GM13976 (cell line): Measurements from ENCODE around the gene DUS2.
"Not testable (repeated sequence)": the region's sequence is repeated elsewhere in the genome, so short reads cannot be mapped to it uniquely, and the experiment has no call there.

Experiments
- DNase-seq: peaks from one replicate; pipeline ENCODE4 v3.0.0; 2012; ENCODE audit warnings: low spot score
- in situ Hi-C: fragments of 300-500 bp; cut with MboI; formaldehyde crosslinking; loops from one replicate; pipeline ENCODE4 v1.12.0; 2022; ENCODE audit warnings: low sequenced_read_pairs, mixed read lengths, inconsistent platforms; ENCODE audit not compliant: unreplicated experiment
- TF ChIP-seq, protein P1 (sequence below): IDR thresholded peaks from 2 replicates; pipeline ENCODE4 v1.5.1; 2012; ENCODE audit warnings: borderline replicate concordance, mild to moderate bottlenecking; ENCODE audit not compliant: insufficient read depth; ENCODE audit errors: extremely low read depth, missing control alignments, control extremely low read depth

Gene DUS2

DNA sequence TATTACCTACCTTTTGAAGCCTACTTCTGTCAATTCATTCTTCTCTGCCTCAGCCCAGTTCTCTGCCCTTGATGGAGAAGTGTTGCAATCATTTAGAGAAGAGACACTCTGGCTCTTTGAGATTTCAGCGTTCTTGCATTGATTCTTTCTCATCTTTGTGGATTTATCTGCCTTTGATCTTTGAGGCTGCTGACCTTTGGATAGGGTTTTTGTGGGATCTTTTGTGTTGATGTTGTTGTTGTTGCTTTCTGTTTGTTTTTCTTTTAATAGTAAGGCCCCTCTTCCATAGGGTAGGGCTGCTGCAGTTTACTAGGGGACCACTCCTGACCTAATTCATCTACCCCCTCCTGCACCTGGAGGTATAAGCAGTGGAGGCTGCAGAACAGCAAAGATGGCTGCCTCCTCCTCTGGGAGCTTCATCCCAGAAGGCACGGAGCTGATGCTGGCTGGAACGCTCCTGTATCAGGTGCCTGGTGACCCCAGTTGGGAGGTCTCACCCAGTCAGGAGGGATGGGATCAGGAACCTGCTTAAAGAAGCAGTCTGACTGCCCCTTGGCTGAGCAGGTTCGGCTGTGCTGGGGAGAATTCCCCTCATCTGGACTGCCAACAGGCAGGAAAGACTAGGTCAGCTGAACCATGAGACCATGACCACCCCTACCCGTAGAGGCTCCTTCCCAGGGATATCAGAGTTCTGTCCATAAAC is 90.1 kb downstream of the DUS2 start:
- in situ Hi-C loops = no loop called here
- TF ChIP-seq, protein P1, sequence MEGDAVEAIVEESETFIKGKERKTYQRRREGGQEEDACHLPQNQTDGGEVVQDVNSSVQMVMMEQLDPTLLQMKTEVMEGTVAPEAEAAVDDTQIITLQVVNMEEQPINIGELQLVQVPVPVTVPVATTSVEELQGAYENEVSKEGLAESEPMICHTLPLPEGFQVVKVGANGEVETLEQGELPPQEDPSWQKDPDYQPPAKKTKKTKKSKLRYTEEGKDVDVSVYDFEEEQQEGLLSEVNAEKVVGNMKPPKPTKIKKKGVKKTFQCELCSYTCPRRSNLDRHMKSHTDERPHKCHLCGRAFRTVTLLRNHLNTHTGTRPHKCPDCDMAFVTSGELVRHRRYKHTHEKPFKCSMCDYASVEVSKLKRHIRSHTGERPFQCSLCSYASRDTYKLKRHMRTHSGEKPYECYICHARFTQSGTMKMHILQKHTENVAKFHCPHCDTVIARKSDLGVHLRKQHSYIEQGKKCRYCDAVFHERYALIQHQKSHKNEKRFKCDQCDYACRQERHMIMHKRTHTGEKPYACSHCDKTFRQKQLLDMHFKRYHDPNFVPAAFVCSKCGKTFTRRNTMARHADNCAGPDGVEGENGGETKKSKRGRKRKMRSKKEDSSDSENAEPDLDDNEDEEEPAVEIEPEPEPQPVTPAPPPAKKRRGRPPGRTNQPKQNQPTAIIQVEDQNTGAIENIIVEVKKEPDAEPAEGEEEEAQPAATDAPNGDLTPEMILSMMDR = no peak
- DNase-seq = no peak

DNA sequence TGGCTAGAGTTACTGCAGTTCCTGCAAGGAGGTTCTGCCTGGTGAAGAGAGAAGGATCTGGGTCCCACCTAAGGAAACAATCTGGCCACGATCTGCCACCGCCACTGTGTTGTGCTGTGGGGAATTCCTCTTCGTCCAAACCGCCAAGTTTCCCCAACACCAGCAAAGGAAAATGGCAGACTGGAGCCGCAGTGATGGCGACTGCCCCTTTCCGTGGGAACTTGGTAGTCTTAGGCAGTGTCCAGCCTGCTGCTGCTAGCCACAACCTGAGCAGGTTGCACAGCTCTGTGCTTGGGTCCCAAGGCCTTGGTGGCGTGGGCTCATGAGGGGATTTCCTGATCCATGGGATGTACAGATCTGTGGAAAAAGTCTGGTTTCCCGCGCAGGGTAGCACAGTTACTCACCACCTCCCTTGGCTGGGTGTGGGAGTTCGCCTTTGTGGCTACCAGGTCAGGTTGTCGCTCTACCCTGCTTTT is 90.7 kb downstream of the DUS2 start:
- TF ChIP-seq, protein P1 = no peak
- no peak for DNase-seq
- in situ Hi-C loops = no loop called here

DNA sequence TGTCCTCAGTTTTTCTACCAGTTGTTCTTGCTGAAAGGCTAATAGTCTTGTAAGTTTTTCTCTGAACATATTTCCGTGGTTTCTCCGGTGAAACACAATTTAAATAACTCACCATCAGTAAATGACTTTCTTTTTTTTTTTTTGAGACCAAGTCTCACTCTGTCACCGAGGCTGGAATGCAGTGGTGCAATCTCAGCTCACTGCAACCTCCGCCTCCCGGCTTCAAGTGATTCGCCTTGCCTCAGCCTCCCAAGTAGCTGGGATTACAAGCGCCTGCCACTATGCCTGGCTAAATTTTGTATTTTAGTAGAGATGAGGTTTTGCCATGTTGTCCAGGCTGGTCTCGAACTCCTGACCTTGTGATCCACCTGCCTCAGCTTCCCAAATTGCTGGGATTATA is 91.9 kb downstream of the DUS2 start:
- in situ Hi-C loops, DNase-seq: not testable (repeated sequence)

DNA sequence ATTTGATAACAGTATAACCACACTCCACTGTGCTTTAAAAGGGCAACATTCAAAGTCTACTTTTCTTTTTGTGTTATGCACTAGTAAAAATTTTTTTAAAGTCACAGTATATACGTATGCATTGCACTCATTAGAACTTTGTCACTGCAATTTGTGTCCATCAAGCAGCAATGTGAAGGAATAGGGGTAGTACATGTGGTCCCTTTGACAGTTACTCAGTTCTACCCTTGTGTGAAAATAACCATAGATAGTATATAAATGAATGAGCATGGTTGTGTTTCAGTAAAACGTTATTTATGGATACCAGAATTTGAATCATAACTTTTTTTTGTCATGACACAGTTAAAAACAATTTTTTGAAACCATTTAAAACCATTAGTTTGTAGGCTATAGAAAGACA is 92.8 kb downstream of the DUS2 start:
- in situ Hi-C loops = no loop called here
- DNase-seq = no peak
- TF ChIP-seq, protein P1 = no peak

DNA sequence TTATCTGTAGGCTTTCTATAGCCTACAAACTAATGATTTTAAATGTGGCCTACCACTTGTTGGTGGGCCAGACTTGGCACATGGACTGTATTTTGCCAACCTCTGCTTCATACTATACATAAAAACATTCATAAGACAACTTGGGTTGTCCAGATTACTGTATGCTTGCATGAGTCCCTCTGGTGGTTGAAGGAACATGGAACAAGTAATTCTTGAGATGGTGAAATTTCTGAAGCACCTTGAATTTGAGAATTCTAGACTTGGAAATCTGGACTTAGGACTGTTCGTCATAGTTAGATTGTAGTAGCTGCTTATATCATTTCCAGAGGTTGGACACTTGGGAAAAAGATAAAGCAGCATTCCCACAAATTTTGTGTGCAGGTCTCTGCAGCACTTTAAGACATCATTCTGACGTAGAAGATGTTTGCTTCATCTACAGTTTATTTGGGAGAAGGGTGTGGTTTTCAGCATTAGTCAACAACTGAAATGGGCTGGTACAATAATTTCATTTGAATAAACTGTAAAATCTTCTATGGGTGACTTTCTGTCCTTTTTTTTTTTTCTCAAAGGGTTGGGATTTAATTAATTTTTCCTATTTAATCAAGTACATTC is 93.3 kb downstream of the DUS2 start:
- in situ Hi-C loops = no loop called here

DNA sequence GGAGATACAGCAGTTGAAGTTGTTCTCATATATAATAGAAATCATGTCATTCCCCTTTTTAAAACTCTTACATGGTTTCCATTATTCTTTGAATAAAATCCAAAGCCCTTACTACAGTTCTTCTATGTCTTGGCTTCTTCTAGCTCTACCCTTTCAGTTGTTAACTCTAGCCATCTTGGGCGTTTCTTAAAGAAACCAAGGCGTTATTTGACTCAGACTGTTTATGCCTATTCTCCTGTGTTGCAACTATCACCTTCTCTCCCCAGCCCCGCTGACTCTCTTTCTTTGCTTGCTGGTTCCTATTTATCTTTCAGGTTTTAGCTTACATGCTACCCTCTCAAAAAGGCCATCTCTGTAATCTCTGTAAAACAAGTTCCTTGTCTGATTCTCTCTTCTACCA is 94.8 kb downstream of the DUS2 start:
- TF ChIP-seq, protein P1 = no peak
- no peak for DNase-seq
- in situ Hi-C loops = no loop called here

More for the DNA sequence above, 93.3 kb downstream of the DUS2 start:
- TF ChIP-seq, protein P1 = peak; percentile 17
- peak; percentile 46 for DNase-seq

DNA sequence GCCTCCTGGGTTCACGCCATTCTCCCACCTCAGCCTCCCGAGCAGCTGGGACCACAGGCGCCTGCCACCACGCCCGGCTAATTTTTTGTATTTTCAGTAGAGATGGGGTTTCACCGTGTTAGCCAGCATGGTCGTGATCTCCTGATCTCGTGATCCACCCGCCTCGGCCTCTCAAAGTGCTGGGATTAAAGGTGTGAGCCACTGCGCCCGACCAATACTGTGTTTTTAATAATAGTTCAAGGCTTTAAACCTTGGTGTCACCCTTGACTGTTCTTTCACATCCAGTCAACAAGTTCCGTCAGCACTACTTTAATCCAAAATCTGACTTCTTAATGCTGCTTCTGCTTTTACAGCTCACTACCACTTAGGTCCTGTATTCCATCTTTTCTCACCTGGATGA is 95.9 kb downstream of the DUS2 start:
- peak; percentile 49 for DNase-seq
- in situ Hi-C loops = not testable (repeated sequence)

DNA sequence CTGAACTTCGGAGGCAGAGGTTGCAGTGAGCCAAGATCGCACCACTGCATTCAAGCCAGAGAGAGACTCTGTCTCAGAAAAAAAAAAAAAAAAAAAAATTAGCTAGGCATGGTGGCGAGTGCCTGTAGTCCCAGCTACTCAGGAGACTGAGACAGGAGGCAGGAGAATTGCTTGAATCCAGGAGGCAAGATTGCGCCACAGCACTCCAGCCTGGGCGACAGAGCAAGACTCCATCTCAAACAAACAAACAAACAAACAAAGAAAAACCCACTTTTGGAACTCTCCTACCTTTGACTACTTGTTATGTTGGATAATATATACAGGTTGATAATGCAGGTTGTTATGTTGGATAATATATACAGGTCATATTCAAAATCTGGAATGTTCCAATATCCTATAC is 97.4 kb downstream of the DUS2 start:
- DNase-seq, in situ Hi-C loops: not testable (repeated sequence)
